Ishikawa (cell line): ENCODE measurements around the gene GSTT4.
"Not testable (repeated sequence)": the region's sequence is repeated elsewhere in the genome, so short reads cannot be mapped to it uniquely, and the experiment has no call there.

Experiments
- CEBPB ChIP-seq: IDR thresholded peaks from 2 replicates; pipeline ENCODE4 v1.6.1; 2012
- CREB1 ChIP-seq: IDR thresholded peaks from 2 replicates; pipeline ENCODE4 v1.6.1; 2012; ENCODE audit warnings: low read depth
- EGR1 ChIP-seq: IDR thresholded peaks from 2 replicates; pipeline ENCODE4 v1.6.1; 2012
- EP300 ChIP-seq: IDR thresholded peaks from 2 replicates; pipeline ENCODE4 v1.6.1; 2012; ENCODE audit warnings: borderline replicate concordance
- MAX ChIP-seq: IDR thresholded peaks from 2 replicates; pipeline ENCODE4 v1.6.1; 2012
- NFIC ChIP-seq: IDR thresholded peaks from 2 replicates; pipeline ENCODE4 v1.6.1; 2012
- RAD21 ChIP-seq: IDR thresholded peaks from 2 replicates; pipeline ENCODE4 v1.6.1; 2012; ENCODE audit warnings: low read depth
- TAF1 ChIP-seq: IDR thresholded peaks from 2 replicates; pipeline ENCODE4 v1.6.1; 2012; ENCODE audit warnings: low read depth, mild to moderate bottlenecking
- TCF12 ChIP-seq: IDR thresholded peaks from 2 replicates; pipeline ENCODE4 v1.6.1; 2012; ENCODE audit warnings: low read depth
- YY1 ChIP-seq: IDR thresholded peaks from 2 replicates; pipeline ENCODE4 v1.6.1; 2012; ENCODE audit warnings: low read depth
- TF ChIP-seq, protein P1 (sequence below): IDR thresholded peaks from 2 replicates; pipeline ENCODE4 v1.6.1; 2012

- TF ChIP-seq TCF12, NFIC, MAX, CREB1, RAD21, EP300, TAF1, EGR1, YY1, CEBPB: not testable (repeated sequence)
- TF ChIP-seq, protein P1, sequence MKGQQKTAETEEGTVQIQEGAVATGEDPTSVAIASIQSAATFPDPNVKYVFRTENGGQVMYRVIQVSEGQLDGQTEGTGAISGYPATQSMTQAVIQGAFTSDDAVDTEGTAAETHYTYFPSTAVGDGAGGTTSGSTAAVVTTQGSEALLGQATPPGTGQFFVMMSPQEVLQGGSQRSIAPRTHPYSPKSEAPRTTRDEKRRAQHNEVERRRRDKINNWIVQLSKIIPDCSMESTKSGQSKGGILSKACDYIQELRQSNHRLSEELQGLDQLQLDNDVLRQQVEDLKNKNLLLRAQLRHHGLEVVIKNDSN = not testable (repeated sequence)
These were observed 44.0 kb downstream of the GSTT4 start, which contains the start of gene GSTT2B for GRCh38 chr22:23961084-23961771.
